Peyer's patch (tissue), 4 donors: Measurements from ENCODE around the gene TMEM107. TPM values are rescaled to one million over a fixed set of nuclear protein-coding genes. Genes with fewer than 3 reads are reported as not detected.

ENCODE experiments used
- DNase-seq, 3 donors: peaks; one replicate each; pipeline ENCODE4 v3.0.0-alpha.2; 2017 to 2019
- H3K27ac ChIP-seq, 4 donors: fragments of 200-600 bp; sonication (generic); one replicate each; pipeline ENCODE4 v1.5.1; 2016 to 2019
- H3K27me3 ChIP-seq, 2 donors: fragments of 200-600 bp; sonication (generic); one replicate each; pipeline ENCODE4 v1.5.1; 2019
- H3K36me3 ChIP-seq, 3 donors: fragments of 200-600 bp; sonication (generic); one replicate each; pipeline ENCODE4 v1.5.1; 2016 to 2019
- H3K4me1 ChIP-seq, 4 donors: fragments of 200-600 bp; sonication (generic); one replicate each; pipeline ENCODE4 v1.5.1; 2016 to 2019
- H3K4me3 ChIP-seq, 4 donors: fragments of 200-600 bp; sonication (generic); 1 replicate in 3 of 4; 2 replicates in 1 of 4; pipeline ENCODE4 v1.5.1; 2016 to 2019; ENCODE audit warnings: mild to moderate bottlenecking in 1 of 4
- H3K9me3 ChIP-seq, 4 donors: fragments of 200-600 bp; sonication (generic); one replicate each; pipeline ENCODE4 v1.5.1; 2016 to 2019; ENCODE audit warnings: mild to moderate bottlenecking in 1 of 4
- CTCF ChIP-seq, 6 experiments: fragments of 450-650 bp in 4 of 6; fragments of 200-600 bp in 2 of 6; sonication (generic) in 1 of 6; IDR thresholded peaks; one replicate each; pipeline ENCODE4 v1.5.1; 2017 to 2019; ENCODE audit warnings: antibody characterized with exemption in 6 of 6, mild to moderate bottlenecking in 3 of 6, moderate library complexity in 1 of 6
- POLR2A ChIP-seq, 2 donors: fragments of 450-650 bp; IDR thresholded peaks; one replicate each; pipeline ENCODE4 v1.5.1; 2017; ENCODE audit warnings: antibody characterized with exemption in 2 of 2, mild to moderate bottlenecking in 2 of 2, moderate library complexity in 2 of 2
- total RNA-seq, 4 donors: library from RNA; depleted of rRNA; stranded (reverse); fragments of >200 nt; gene quantifications; one replicate each; pipeline ENCODE4 v1.1.0, GENCODE V29; 2016

Gene TMEM107
- total RNA-seq, 4 donors from 2014 or later = 6.5 to 27.2 (median 16.4) TPM

GRCh38 chr17:8142887-8143580 is 33.1 kb downstream of the TMEM107 start:
- peaks cover 0 to 88% (median 2%) of the 10 kb centered on the region in 3 donors for H3K36me3 ChIP-seq
- peak in 1 of 3 donors; percentile 44 for DNase-seq
- H3K4me1 ChIP-seq = peaks cover 0 to 16% (median 1%) of the 10 kb centered on the region in 4 donors
- H3K4me3 ChIP-seq = no peak overlapping the region
- no peaks in the 10 kb centered on the region for H3K9me3 ChIP-seq
- H3K27me3 ChIP-seq = no peaks in the 10 kb centered on the region
- H3K27ac ChIP-seq = peak overlapping the region in 2 of 4 donors; percentile 5 to 7
- TF ChIP-seq CTCF (IDR thresholded peaks at IDR 0.05) (no peak), POLR2A (IDR thresholded peaks at IDR 0.05) (no peak)

GRCh38 chr17:8142158-8142886 is 33.9 kb downstream of the TMEM107 start:
- peaks cover 0 to 19% (median 1%) of the 10 kb centered on the region in 4 donors for H3K4me1 ChIP-seq
- no peak for TF ChIP-seq CTCF (IDR thresholded peaks at IDR 0.05)
- TF ChIP-seq POLR2A (IDR thresholded peaks at IDR 0.05) = no peak
- H3K9me3 ChIP-seq = no peaks in the 10 kb centered on the region
- H3K36me3 ChIP-seq = peaks cover 0 to 81% (median 0%) of the 10 kb centered on the region in 3 donors
- DNase-seq = peak in 1 of 3 donors; percentile 47
- H3K4me3 ChIP-seq = no peak overlapping the region
- no peaks in the 10 kb centered on the region for H3K27me3 ChIP-seq
- H3K27ac ChIP-seq = peak overlapping the region in 1 of 4 donors; percentile 5

GRCh38 chr17:8141741-8142140 is 34.4 kb downstream of the TMEM107 start:
- Histone ChIP-seq H3K4me1 (peaks cover 0 to 19% (median 1%) of the 10 kb centered on the region in 4 donors), H3K9me3 (no peaks in the 10 kb centered on the region), H3K4me3 (no peak overlapping the region), H3K27ac (no peak overlapping the region), H3K27me3 (no peaks in the 10 kb centered on the region), H3K36me3 (peaks cover 0 to 75% (median 0%) of the 10 kb centered on the region in 3 donors)
- no peak for TF ChIP-seq CTCF (IDR thresholded peaks at IDR 0.05)
- no peak for TF ChIP-seq POLR2A (IDR thresholded peaks at IDR 0.05)
- no peak for DNase-seq

- Histone ChIP-seq H3K27me3 (no peaks in the 10 kb centered on the region), H3K9me3 (no peaks in the 10 kb centered on the region), H3K4me1 (peaks cover 0 to 19% (median 1%) of the 10 kb centered on the region in 4 donors), H3K27ac (peak overlapping the region in 1 of 4 donors; percentile 45), H3K4me3 (no peak overlapping the region), H3K36me3 (peaks cover 0 to 68% (median 0%) of the 10 kb centered on the region in 3 donors)
- TF ChIP-seq CTCF (IDR thresholded peaks at IDR 0.05) (no peak), POLR2A (IDR thresholded peaks at IDR 0.05) (no peak)
- peak in 2 of 3 donors; percentile 46 to 48 for DNase-seq
Observed at GRCh38 chr17:8141045-8141444, 35.1 kb downstream of the TMEM107 start.

GRCh38 chr17:8140065-8141029 is 35.8 kb downstream of the TMEM107 start:
- Histone ChIP-seq H3K4me1 (peaks cover 0 to 19% (median 1%) of the 10 kb centered on the region in 4 donors), H3K4me3 (no peak overlapping the region), H3K9me3 (no peaks in the 10 kb centered on the region), H3K36me3 (peaks cover 0 to 61% (median 0%) of the 10 kb centered on the region in 3 donors), H3K27me3 (no peaks in the 10 kb centered on the region), H3K27ac (peak overlapping the region in 3 of 4 donors; percentile 85 to 89 (median 86))
- peak in 2 of 3 donors; percentile 50 to 51 for DNase-seq
- no peak for TF ChIP-seq CTCF (IDR thresholded peaks at IDR 0.05)
- no peak for TF ChIP-seq POLR2A (IDR thresholded peaks at IDR 0.05)
